Mammary epithelial cell (primary cell): ENCODE data around the gene SMIM45.

Source experiments
- CTCF ChIP-seq, 2 donors: IDR thresholded peaks in 1 of 2; conservative IDR thresholded peaks in 1 of 2; 2 replicates each; pipeline ENCODE4 v1.5.1; 2011 to 2012; ENCODE audit warnings: inconsistent platforms in 2 of 2, low read length in 2 of 2, mild to moderate bottlenecking in 2 of 2, control low read depth in 1 of 2, low read depth in 1 of 2; ENCODE audit not compliant: insufficient read depth in 1 of 2; ENCODE audit errors: extremely low read depth in 1 of 2
- EZH2 ChIP-seq: IDR thresholded peaks from 2 replicates; pipeline ENCODE4 v1.6.1; 2012; ENCODE audit warnings: low read length, inconsistent platforms, borderline replicate concordance

DNA sequence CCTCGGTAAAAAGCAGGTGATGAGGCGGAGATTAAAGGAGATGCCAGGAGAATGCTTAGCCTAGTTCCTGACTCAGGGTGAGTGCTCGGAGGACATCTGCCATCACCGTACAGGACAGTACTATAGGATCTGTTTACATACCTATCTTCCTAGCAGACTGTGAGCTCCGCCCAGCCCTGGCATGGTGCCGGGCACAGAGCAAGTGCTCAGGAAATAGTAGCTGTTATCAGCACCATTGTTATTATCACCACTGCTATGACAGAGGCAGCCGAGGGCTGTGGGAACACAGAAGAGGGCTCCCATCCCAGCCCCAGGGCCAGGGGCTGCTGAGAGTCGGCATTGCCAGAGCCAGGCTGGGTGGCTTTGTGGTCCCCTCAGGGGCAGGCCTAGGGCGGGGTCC, 16.7 kb downstream of the SMIM45 start:
- TF ChIP-seq CTCF (conservative IDR thresholded peaks at IDR 0.05 in 1 of 2, IDR thresholded peaks at IDR 0.05 in 1 of 2; ENCODE audit: extremely low read depth in 1 of 2, insufficient read depth in 1 of 2, low read depth in 1 of 2, low read length in 2 of 2), result no peak
- TF ChIP-seq EZH2, result no peak
